Peyer's patch (tissue), 4 donors: Measurements from ENCODE around the gene CERKL. TPM values are rescaled to one million over a fixed set of nuclear protein-coding genes. Genes with fewer than 3 reads are reported as not detected.

Source experiments
- DNase-seq, 3 donors: peaks; one replicate each; pipeline ENCODE4 v3.0.0-alpha.2; 2017 to 2019
- H3K27ac ChIP-seq, 4 donors: fragments of 200-600 bp; sonication (generic); one replicate each; pipeline ENCODE4 v1.5.1; 2016 to 2019
- H3K27me3 ChIP-seq, 2 donors: fragments of 200-600 bp; sonication (generic); one replicate each; pipeline ENCODE4 v1.5.1; 2019
- H3K36me3 ChIP-seq, 3 donors: fragments of 200-600 bp; sonication (generic); one replicate each; pipeline ENCODE4 v1.5.1; 2016 to 2019
- H3K4me1 ChIP-seq, 4 donors: fragments of 200-600 bp; sonication (generic); one replicate each; pipeline ENCODE4 v1.5.1; 2016 to 2019
- H3K4me3 ChIP-seq, 4 donors: fragments of 200-600 bp; sonication (generic); 1 replicate in 3 of 4; 2 replicates in 1 of 4; pipeline ENCODE4 v1.5.1; 2016 to 2019; ENCODE audit warnings: mild to moderate bottlenecking in 1 of 4
- H3K9me3 ChIP-seq, 4 donors: fragments of 200-600 bp; sonication (generic); one replicate each; pipeline ENCODE4 v1.5.1; 2016 to 2019; ENCODE audit warnings: mild to moderate bottlenecking in 1 of 4
- POLR2A ChIP-seq, 2 donors: fragments of 450-650 bp; IDR thresholded peaks; one replicate each; pipeline ENCODE4 v1.5.1; 2017; ENCODE audit warnings: antibody characterized with exemption in 2 of 2, mild to moderate bottlenecking in 2 of 2, moderate library complexity in 2 of 2
- total RNA-seq, 4 donors: library from RNA; depleted of rRNA; stranded (reverse); fragments of >200 nt; gene quantifications; one replicate each; pipeline ENCODE4 v1.1.0, GENCODE V29; 2016
- TF ChIP-seq, protein P1 (sequence below), 6 experiments: fragments of 450-650 bp in 4 of 6; fragments of 200-600 bp in 2 of 6; sonication (generic) in 1 of 6; IDR thresholded peaks; one replicate each; pipeline ENCODE4 v1.5.1; 2017 to 2019; ENCODE audit warnings: antibody characterized with exemption in 6 of 6, mild to moderate bottlenecking in 3 of 6, moderate library complexity in 1 of 6

CERKL gene
- total RNA-seq, 4 donors from 2014 or later: 1.6 to 5.0 (median 1.7) TPM; not detected in 1

DNA sequence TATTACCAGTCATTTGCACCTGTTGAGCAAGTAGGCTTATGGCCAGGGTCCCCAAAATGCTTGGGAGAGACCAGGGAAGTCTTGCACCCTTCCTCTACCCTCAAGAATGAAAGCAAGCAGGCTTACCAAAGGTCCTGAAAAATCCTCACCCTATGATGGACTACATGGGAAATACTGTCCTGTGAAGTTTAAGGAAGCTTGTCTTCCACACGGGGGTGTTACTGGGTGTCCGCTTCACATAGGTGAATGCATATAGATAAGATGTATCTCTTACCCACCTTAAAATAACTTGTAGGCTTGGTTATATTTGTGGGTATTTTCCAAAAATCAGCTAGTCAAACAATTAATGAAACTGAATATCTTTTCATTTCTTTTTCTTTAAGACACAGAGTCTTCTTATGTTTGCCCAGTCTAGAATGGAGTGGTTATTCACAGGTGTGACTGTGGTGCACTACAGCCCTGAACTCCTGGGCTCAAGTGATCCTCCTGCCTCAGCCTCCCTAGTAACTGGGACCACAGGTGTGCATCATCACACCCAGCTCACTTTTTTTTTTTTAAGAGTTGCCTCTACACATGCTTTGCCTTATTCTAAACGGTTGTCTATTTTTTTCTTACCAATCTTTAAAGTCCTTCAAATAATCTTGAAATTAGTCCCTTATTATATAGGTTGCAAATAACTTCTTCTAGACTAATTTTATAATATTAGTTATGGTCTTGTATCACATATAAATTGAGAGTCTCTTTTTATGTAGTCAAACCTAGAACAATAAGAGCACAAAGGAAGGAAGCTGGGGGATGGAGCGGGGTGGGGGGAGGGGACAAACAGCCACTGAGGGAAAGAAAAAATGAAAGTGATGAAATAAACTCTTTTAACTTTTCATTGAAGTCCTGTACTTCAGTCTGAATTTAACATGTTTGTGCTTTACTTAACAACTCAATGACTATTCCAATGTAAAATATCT is 49.0 kb downstream of the CERKL start:
- H3K27ac ChIP-seq: no peak overlapping the region
- H3K4me3 ChIP-seq: no peak overlapping the region
- no peaks in the 10 kb centered on the region for H3K4me1 ChIP-seq
- H3K9me3 ChIP-seq: no peaks in the 10 kb centered on the region
- no peak for DNase-seq
- no peaks in the 10 kb centered on the region for H3K27me3 ChIP-seq
- TF ChIP-seq, protein P1, sequence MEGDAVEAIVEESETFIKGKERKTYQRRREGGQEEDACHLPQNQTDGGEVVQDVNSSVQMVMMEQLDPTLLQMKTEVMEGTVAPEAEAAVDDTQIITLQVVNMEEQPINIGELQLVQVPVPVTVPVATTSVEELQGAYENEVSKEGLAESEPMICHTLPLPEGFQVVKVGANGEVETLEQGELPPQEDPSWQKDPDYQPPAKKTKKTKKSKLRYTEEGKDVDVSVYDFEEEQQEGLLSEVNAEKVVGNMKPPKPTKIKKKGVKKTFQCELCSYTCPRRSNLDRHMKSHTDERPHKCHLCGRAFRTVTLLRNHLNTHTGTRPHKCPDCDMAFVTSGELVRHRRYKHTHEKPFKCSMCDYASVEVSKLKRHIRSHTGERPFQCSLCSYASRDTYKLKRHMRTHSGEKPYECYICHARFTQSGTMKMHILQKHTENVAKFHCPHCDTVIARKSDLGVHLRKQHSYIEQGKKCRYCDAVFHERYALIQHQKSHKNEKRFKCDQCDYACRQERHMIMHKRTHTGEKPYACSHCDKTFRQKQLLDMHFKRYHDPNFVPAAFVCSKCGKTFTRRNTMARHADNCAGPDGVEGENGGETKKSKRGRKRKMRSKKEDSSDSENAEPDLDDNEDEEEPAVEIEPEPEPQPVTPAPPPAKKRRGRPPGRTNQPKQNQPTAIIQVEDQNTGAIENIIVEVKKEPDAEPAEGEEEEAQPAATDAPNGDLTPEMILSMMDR (IDR thresholded peaks at IDR 0.05): no peak
- no peak for TF ChIP-seq POLR2A (IDR thresholded peaks at IDR 0.05)
- no peaks in the 10 kb centered on the region for H3K36me3 ChIP-seq

DNA sequence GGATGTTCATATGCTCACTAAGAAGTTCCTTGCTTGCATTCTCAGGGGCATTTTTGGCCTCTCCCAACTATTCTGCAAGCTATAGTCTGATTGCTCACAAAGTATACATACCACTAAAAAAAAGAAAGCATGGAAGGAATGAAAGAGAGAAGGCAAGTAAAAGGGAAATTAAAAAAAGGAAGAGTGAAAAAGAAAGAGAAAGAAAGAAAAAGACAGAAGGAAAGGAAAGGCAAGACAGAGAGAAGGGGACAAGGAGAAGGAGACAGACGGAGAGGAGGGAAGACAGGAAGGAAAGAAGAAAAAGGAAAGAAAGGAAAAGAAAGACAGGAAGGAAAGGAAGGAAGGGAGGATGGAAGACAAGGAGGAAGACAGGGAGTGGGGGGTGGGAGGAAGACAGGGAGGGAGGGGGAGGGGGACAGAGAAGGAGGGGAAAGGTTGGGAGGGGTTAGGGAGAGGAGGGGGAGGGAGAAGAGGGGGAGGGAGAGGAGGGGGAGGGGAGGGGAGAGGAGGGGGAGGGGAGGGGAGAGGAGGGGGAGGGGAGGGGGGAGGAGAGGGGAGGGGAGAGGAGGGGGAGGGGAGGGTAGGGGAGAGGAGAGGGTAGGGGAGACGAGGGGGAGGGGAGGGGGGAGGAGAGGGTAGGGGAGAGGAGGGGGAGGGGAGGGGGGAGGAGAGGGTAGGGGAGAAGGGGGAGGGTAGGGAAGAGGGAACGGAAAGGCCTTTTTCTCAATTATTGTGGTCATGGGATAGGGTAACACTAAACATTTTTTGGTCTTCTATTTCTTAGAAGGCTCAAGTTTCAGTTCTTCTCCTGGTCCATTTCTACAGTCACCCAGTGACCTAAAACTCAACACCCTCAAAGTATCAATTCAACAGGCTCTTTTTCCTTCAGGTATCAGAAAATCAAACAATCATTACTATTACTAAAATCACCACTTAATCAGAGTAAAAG is 50.7 kb downstream of the CERKL start:
- Histone ChIP-seq H3K4me3 (no peak overlapping the region), H3K4me1 (no peaks in the 10 kb centered on the region), H3K36me3 (no peaks in the 10 kb centered on the region), H3K9me3 (no peaks in the 10 kb centered on the region), H3K27me3 (no peaks in the 10 kb centered on the region), H3K27ac (no peak overlapping the region)
- no peak for DNase-seq
- no peak for TF ChIP-seq POLR2A (IDR thresholded peaks at IDR 0.05)
- TF ChIP-seq, protein P1 (IDR thresholded peaks at IDR 0.05): no peak

DNA sequence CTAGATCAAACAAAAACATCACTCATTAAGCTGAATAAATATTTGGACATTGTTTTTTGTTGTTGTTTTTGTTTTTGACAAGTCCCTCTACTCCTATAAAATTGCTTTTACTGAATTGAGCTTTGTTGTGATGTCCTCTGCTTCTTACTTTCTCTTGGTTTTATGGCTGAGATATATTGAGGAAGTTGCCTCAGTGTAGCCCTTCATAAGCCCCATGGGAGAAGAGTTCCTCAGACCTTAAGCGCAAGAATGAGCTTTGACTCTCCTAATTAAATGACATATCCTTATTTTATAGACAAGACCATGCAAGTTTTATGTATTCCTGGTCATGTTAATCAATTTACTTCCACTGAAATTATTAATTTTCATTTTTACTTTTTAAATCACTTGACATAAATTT is 54.9 kb downstream of the CERKL start:
- no peaks in the 10 kb centered on the region for H3K27me3 ChIP-seq
- H3K4me3 ChIP-seq: no peak overlapping the region
- H3K9me3 ChIP-seq: no peaks in the 10 kb centered on the region
- H3K36me3 ChIP-seq: no peaks in the 10 kb centered on the region
- TF ChIP-seq, protein P1 (IDR thresholded peaks at IDR 0.05): no peak
- TF ChIP-seq POLR2A (IDR thresholded peaks at IDR 0.05): no peak
- H3K27ac ChIP-seq: no peak overlapping the region
- H3K4me1 ChIP-seq: no peaks in the 10 kb centered on the region
- DNase-seq: no peak

DNA sequence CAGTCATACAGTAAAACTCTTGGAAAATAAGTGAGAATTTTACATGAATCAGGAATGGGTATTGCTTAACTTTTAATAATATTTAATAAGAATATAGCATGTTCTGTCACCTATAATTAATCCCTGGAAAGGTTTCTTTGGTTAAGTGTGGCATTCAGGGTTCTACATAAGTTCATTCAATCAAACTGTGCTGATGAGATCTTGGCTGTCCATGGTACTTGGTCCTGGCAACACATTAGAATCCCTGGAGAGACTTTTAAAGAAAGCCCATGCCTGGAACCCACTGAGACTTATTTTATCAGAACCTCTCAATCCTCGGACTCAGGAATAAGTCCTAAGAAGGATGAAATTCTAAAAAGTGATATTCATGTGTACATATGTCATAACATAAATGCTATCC is 60.3 kb downstream of the CERKL start:
- no peaks in the 10 kb centered on the region for H3K9me3 ChIP-seq
- H3K4me1 ChIP-seq: no peaks in the 10 kb centered on the region
- H3K36me3 ChIP-seq: no peaks in the 10 kb centered on the region
- no peaks in the 10 kb centered on the region for H3K27me3 ChIP-seq
- no peak for TF ChIP-seq POLR2A (IDR thresholded peaks at IDR 0.05)
- TF ChIP-seq, protein P1 (IDR thresholded peaks at IDR 0.05): no peak
- DNase-seq: no peak
- no peak overlapping the region for H3K27ac ChIP-seq
- no peak overlapping the region for H3K4me3 ChIP-seq

DNA sequence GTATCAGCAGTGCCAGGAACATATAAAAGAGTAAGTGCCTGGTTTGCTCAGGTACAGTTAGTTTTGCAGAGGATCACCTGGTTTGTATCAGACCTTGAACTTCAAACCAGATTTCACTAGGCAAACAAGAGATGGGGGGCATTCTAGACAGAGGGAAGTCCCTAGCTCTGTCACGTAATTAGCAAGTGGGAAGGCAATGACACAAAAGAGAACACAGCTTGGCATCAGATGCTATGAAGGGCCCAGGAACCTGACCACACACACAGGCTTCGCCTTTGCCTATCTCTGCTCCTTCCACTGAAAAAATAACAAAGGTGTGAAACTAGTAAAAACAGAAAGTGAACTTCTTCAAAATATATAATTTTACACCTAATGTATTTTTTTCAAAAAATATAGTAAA is 62.6 kb downstream of the CERKL start:
- Histone ChIP-seq H3K36me3 (no peaks in the 10 kb centered on the region), H3K27me3 (no peaks in the 10 kb centered on the region), H3K27ac (no peak overlapping the region), H3K4me3 (no peak overlapping the region), H3K9me3 (no peaks in the 10 kb centered on the region), H3K4me1 (no peaks in the 10 kb centered on the region)
- TF ChIP-seq POLR2A (IDR thresholded peaks at IDR 0.05): no peak
- TF ChIP-seq, protein P1 (IDR thresholded peaks at IDR 0.05): no peak
- no peak for DNase-seq
